ENCODE results near the gene SCAF4. TPM values are rescaled to one million over a fixed set of nuclear protein-coding genes. Genes with fewer than 3 reads are reported as not detected.

SCAF4 gene
- total RNA-seq, 1 donor from 2014 or later: 15.3 TPM

- Histone ChIP-seq H3K27me3 (ENCODE audit: low read depth) (no peaks in the 10 kb centered on the region), H3K27ac (replicated peaks) (no peak overlapping the region), H3K9me3 (replicated peaks) (no peaks in the 10 kb centered on the region), H3K4me3 (no peak overlapping the region), H3K4me1 (no peaks in the 10 kb centered on the region), H3K36me3 (peaks cover 23% of the 10 kb centered on the region)
- intact Hi-C loops (cut with micrococcal nuclease): no loop called here
- no peak for DNase-seq
- TF ChIP-seq, protein P1, sequence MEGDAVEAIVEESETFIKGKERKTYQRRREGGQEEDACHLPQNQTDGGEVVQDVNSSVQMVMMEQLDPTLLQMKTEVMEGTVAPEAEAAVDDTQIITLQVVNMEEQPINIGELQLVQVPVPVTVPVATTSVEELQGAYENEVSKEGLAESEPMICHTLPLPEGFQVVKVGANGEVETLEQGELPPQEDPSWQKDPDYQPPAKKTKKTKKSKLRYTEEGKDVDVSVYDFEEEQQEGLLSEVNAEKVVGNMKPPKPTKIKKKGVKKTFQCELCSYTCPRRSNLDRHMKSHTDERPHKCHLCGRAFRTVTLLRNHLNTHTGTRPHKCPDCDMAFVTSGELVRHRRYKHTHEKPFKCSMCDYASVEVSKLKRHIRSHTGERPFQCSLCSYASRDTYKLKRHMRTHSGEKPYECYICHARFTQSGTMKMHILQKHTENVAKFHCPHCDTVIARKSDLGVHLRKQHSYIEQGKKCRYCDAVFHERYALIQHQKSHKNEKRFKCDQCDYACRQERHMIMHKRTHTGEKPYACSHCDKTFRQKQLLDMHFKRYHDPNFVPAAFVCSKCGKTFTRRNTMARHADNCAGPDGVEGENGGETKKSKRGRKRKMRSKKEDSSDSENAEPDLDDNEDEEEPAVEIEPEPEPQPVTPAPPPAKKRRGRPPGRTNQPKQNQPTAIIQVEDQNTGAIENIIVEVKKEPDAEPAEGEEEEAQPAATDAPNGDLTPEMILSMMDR (IDR thresholded peaks at IDR 0.05; ENCODE audit: borderline replicate concordance): no peak
These were observed 54.9 kb downstream of the SCAF4 start for GRCh38 chr21:31677047-31677446.

- H3K4me3 ChIP-seq: no peak overlapping the region
- DNase-seq: no peak
- H3K27me3 ChIP-seq (ENCODE audit: low read depth): no peaks in the 10 kb centered on the region
- intact Hi-C loops (cut with micrococcal nuclease): no loop called here
- TF ChIP-seq, protein P1 (IDR thresholded peaks at IDR 0.05; ENCODE audit: borderline replicate concordance): no peak
- H3K36me3 ChIP-seq: peaks cover 28% of the 10 kb centered on the region
- no peak overlapping the region for H3K27ac ChIP-seq (replicated peaks)
- H3K4me1 ChIP-seq: no peaks in the 10 kb centered on the region
- H3K9me3 ChIP-seq (replicated peaks): no peaks in the 10 kb centered on the region
These were observed 56.0 kb downstream of the SCAF4 start for GRCh38 chr21:31675960-31676359.

DNA sequence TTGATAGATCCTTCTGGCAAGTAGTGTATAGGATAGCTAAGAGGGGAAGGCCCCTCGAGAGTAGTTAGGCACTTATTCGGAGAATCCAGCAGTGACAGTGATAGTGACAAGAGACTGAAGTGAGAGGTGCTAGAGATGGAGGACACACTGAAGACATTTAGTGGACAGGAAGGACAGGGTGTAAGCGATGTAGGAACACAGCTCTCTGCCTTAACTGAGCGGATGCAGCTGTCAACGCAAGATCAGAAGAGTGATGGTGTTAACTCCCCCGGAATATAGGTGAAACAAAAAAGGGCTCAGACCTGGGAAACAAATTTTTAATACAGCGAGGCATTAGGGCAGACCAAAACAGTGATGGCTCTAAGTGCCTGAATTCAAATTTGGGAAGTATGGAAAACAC, 56.6 kb downstream of the SCAF4 start:
- DNase-seq: no peak
- Histone ChIP-seq H3K36me3 (peaks cover 35% of the 10 kb centered on the region), H3K4me1 (no peaks in the 10 kb centered on the region), H3K4me3 (no peak overlapping the region), H3K9me3 (replicated peaks) (no peaks in the 10 kb centered on the region), H3K27ac (replicated peaks) (no peak overlapping the region), H3K27me3 (ENCODE audit: low read depth) (no peaks in the 10 kb centered on the region)
- TF ChIP-seq, protein P1 (IDR thresholded peaks at IDR 0.05; ENCODE audit: borderline replicate concordance): no peak
- intact Hi-C loops (cut with micrococcal nuclease): no loop called here

DNA sequence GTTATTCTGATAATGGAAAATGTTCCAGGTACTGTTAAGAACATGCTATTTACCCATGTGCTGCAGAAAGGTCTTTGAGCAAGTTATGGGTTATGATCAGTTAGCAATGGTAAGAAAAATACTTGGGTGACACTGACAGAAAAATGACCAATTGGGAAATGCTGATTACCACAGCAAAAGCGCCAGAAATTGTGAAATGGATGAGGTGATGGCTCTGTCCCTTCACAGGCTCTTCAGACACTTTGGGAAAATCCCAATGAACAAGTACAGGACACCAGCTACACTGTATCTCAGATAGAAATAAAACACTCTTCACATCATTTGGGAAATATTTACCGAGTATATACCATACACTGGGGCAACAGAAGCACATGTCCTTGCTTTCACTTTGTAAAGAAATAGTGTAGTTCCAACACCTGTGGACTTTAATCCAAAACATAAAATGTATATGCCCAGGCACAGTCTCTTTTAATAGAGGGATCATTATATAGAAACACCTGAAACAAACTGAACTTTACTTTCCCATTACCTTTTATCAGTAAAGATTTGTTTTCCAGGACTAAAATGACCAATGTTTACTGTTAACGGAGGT, 58.5 kb downstream of the SCAF4 start:
- Histone ChIP-seq H3K9me3 (replicated peaks) (no peaks in the 10 kb centered on the region), H3K27ac (replicated peaks) (no peak overlapping the region), H3K4me3 (no peak overlapping the region), H3K27me3 (ENCODE audit: low read depth) (no peaks in the 10 kb centered on the region), H3K4me1 (no peaks in the 10 kb centered on the region), H3K36me3 (peaks cover 45% of the 10 kb centered on the region)
- TF ChIP-seq, protein P1 (IDR thresholded peaks at IDR 0.05; ENCODE audit: borderline replicate concordance): no peak
- intact Hi-C loops (cut with micrococcal nuclease): no loop called here
- DNase-seq: no peak

DNA sequence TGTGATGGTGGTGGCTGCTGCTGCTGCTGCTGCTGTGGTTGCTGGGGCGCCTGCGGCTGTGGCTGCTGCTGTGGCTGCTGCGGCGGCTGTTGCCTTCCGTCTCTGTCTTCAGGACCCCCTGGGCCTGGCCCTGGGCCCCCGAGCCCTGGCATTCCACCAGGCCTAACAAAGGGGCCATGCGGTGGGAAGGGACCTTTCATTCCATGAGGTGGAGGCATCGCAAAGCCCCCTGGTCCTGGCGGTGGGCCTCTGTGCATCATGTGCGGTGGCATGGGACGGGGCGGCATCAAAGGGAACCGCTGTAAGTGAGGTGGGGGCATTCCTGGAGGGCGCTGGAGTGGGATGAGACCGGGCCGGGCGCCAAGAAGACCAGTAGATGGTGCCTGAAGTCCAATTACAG, 60.0 kb downstream of the SCAF4 start:
- H3K27ac ChIP-seq (replicated peaks): no peak overlapping the region
- no peaks in the 10 kb centered on the region for H3K27me3 ChIP-seq (ENCODE audit: low read depth)
- no peak for DNase-seq
- H3K36me3 ChIP-seq: peaks cover 54% of the 10 kb centered on the region
- intact Hi-C loops (cut with micrococcal nuclease): no loop called here
- TF ChIP-seq, protein P1 (IDR thresholded peaks at IDR 0.05; ENCODE audit: borderline replicate concordance): no peak
- H3K4me1 ChIP-seq: peaks cover 13% of the 10 kb centered on the region
- H3K9me3 ChIP-seq (replicated peaks): no peaks in the 10 kb centered on the region
- no peak overlapping the region for H3K4me3 ChIP-seq
